ENCODE results near the gene DNASE1L1. TPM values are rescaled to one million over a fixed set of nuclear protein-coding genes. Genes with fewer than 3 reads are reported as not detected.

Gene DNASE1L1
- total RNA-seq, 1 donor from 2014 or later = 18.6 TPM

GRCh38 chrX:154380153-154380552 is 28.9 kb downstream of the DNASE1L1 start:
- TF ChIP-seq, protein P1, sequence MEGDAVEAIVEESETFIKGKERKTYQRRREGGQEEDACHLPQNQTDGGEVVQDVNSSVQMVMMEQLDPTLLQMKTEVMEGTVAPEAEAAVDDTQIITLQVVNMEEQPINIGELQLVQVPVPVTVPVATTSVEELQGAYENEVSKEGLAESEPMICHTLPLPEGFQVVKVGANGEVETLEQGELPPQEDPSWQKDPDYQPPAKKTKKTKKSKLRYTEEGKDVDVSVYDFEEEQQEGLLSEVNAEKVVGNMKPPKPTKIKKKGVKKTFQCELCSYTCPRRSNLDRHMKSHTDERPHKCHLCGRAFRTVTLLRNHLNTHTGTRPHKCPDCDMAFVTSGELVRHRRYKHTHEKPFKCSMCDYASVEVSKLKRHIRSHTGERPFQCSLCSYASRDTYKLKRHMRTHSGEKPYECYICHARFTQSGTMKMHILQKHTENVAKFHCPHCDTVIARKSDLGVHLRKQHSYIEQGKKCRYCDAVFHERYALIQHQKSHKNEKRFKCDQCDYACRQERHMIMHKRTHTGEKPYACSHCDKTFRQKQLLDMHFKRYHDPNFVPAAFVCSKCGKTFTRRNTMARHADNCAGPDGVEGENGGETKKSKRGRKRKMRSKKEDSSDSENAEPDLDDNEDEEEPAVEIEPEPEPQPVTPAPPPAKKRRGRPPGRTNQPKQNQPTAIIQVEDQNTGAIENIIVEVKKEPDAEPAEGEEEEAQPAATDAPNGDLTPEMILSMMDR (IDR thresholded peaks at IDR 0.05; ENCODE audit: unreplicated experiment) = no peak
- Mint-ChIP-seq H3K4me3 (peak overlapping the region; percentile 80), H3K27me3 (ENCODE audit: low read depth) (no peaks in the 10 kb centered on the region), H3K36me3 (peaks cover 2% of the 10 kb centered on the region), H3K27ac (peak overlapping the region; percentile 94), H3K9me3 (no peaks in the 10 kb centered on the region), H3K4me1 (peaks cover 26% of the 10 kb centered on the region)
- DNase-seq (ENCODE audit: low spot score in 2 of 2, unreplicated experiment in 2 of 2) = no peak

GRCh38 chrX:154379569-154379951 is 29.5 kb downstream of the DNASE1L1 start:
- Mint-ChIP-seq H3K4me3 (peak overlapping the region; percentile 80), H3K4me1 (peaks cover 29% of the 10 kb centered on the region), H3K27ac (peak overlapping the region; percentile 94), H3K36me3 (peaks cover 2% of the 10 kb centered on the region), H3K9me3 (no peaks in the 10 kb centered on the region), H3K27me3 (ENCODE audit: low read depth) (no peaks in the 10 kb centered on the region)
- DNase-seq (ENCODE audit: low spot score in 2 of 2, unreplicated experiment in 2 of 2) = no peak
- TF ChIP-seq, protein P1 (IDR thresholded peaks at IDR 0.05; ENCODE audit: unreplicated experiment) = no peak

DNA sequence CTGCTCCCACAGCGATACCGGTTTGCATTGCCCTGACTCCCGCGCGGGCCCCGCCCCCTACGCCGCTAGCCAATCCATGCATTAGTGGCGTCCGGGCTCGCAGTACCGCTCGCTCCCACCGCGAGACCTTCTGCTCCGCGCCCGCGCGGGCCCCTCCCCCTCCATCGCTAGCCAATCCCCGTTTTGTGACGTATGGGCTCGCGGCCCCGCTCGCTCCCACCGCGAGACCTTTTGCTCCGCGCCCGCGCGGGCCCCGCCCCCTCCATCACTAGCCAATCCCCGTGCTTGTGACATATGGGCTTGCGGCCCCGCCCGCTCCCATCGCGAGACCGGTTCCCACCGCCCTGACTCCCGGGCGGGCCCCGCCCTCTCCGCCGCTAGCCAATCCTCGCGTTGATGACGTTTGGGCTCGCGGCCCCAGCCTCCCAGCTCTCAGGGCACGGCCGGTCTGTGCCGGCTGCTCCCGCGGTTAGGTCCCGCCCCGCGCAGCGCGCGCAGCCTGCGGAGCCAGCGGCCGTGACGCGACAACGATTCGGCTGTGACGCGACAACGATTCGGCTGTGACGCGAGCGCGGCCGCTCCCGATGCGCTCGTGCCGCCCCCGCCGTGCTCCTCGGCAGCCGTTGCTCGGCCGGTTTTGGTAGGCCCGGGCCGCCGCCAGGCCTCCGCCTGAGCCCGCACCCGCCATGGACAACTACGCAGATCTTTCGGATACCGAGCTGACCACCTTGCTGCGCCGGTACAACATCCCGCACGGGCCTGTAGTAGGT is 30.1 kb downstream of the DNASE1L1 start, which contains the start of gene EMD:
Gene EMD, plus strand, starts transcription at position 497 of the 770 bp plus-strand sequence. Its CDS starts 190 bp downstream, at position 687.
- Mint-ChIP-seq H3K27ac (peak within 1 kb of the TSS; percentile 94), H3K36me3 (peaks cover 2% of the 10 kb centered on the region)
- TF ChIP-seq, protein P1 (IDR thresholded peaks at IDR 0.05; ENCODE audit: unreplicated experiment) = no peak

GRCh38 chrX:154378059-154378798 is 30.8 kb downstream of the DNASE1L1 start:
- no peaks in the 10 kb centered on the region for H3K27me3 Mint-ChIP-seq (ENCODE audit: low read depth)
- H3K36me3 Mint-ChIP-seq = peaks cover 2% of the 10 kb centered on the region
- H3K4me3 Mint-ChIP-seq = peak overlapping the region; percentile 54
- H3K9me3 Mint-ChIP-seq = no peaks in the 10 kb centered on the region
- peaks cover 30% of the 10 kb centered on the region for H3K4me1 Mint-ChIP-seq
- TF ChIP-seq, protein P1 (IDR thresholded peaks at IDR 0.05; ENCODE audit: unreplicated experiment) = no peak
- no peak for DNase-seq (ENCODE audit: low spot score in 2 of 2, unreplicated experiment in 2 of 2)
- H3K27ac Mint-ChIP-seq = peak overlapping the region; percentile 81

More for the DNA sequence above, 30.1 kb downstream of the DNASE1L1 start, which contains the start of gene EMD:
- DNase-seq (ENCODE audit: low spot score in 2 of 2, unreplicated experiment in 2 of 2) = peak; percentile 94 to 95
- Mint-ChIP-seq H3K9me3 (no peaks in the 10 kb centered on the region), H3K4me3 (peak within 1 kb of the TSS; percentile 80), H3K27me3 (ENCODE audit: low read depth) (no peaks in the 10 kb centered on the region), H3K4me1 (peaks cover 29% of the 10 kb centered on the region)

DNA sequence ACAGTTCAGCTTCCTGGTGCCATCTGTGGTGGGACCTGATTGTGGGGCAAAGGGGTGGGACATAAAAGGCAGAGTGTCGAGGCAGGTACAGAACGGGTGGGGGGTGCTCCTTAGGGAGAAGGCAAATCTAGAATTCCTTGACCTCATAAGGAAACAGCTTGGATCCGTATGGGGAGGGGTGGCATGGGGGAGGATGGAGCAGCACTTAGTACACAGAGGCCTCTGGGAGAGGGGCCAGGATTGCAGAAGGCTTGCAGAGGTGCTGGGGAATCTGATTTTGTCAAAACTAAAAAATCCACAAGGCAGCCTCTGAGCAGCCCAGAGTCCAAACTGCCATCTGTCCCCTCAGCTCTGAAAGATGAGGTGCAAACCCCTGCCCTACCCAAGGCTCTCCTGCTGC is 32.3 kb downstream of the DNASE1L1 start:
- H3K4me1 Mint-ChIP-seq = peaks cover 36% of the 10 kb centered on the region
- H3K27me3 Mint-ChIP-seq (ENCODE audit: low read depth) = no peaks in the 10 kb centered on the region
- peaks cover 2% of the 10 kb centered on the region for H3K36me3 Mint-ChIP-seq
- no peak overlapping the region for H3K4me3 Mint-ChIP-seq
- no peak for DNase-seq (ENCODE audit: low spot score in 2 of 2, unreplicated experiment in 2 of 2)
- no peaks in the 10 kb centered on the region for H3K9me3 Mint-ChIP-seq
- H3K27ac Mint-ChIP-seq = peak overlapping the region; percentile 69
- TF ChIP-seq, protein P1 (IDR thresholded peaks at IDR 0.05; ENCODE audit: unreplicated experiment) = no peak

Data from mesothelial cell of epicardium (in vitro differentiated cells).